GDM1 (cell line): Measurements from ENCODE around the gene CDK5RAP1.
A peak's percentile ranks its signal among the peaks of the same experiment; 100 is the strongest.
"Not testable (repeated sequence)": the region's sequence is repeated elsewhere in the genome, so short reads cannot be mapped to it uniquely, and the experiment has no call there.

Experiments used
- DNase-seq: peaks from one replicate; lab custom pipeline; 2025; lab: John Stamatoyannopoulos, UW

Gene CDK5RAP1, protein sequence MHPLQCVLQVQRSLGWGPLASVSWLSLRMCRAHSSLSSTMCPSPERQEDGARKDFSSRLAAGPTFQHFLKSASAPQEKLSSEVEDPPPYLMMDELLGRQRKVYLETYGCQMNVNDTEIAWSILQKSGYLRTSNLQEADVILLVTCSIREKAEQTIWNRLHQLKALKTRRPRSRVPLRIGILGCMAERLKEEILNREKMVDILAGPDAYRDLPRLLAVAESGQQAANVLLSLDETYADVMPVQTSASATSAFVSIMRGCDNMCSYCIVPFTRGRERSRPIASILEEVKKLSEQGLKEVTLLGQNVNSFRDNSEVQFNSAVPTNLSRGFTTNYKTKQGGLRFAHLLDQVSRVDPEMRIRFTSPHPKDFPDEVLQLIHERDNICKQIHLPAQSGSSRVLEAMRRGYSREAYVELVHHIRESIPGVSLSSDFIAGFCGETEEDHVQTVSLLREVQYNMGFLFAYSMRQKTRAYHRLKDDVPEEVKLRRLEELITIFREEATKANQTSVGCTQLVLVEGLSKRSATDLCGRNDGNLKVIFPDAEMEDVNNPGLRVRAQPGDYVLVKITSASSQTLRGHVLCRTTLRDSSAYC

DNA sequence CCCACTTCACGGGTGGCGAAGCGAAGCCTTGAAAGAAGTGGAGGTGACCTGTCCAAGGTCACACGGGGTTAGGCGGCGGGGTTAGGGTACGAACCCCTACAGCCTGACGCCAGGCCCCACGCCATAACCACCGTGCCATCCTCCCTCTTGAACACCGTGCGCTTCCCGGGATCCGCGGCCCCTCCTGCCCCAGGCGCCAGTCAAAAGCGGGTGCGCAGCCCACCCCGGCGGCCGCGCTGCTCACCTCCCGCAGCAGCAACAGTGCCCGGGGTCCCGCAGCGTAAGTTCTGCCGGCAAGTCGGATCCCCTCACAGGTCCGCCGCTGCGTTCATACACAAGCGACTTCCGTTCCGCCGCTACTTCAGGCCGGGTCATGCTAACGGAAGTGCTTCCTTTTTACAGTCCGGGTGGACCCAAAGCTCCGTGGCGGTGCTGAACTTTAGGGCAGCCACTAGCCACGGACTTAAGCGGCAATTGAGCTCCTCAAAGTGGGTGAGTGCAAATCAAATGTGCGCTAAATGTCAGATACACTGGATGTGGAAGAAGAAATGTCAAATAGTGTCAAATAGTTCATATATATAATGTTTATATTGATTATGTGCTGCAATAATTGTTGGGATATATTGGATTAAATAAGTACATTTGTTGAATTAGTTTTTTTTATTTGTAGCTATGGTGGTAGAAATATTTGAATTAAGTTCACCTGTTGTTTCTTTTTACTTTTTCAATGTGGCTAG is at the start of gene CDK5RAP1:
Gene CDK5RAP1, minus strand, starts transcription at position 336 of the 737 bp plus-strand sequence. CDS start 4,455 bp downstream, outside the sequence.
- DNase-seq = peak; percentile 82

DNA sequence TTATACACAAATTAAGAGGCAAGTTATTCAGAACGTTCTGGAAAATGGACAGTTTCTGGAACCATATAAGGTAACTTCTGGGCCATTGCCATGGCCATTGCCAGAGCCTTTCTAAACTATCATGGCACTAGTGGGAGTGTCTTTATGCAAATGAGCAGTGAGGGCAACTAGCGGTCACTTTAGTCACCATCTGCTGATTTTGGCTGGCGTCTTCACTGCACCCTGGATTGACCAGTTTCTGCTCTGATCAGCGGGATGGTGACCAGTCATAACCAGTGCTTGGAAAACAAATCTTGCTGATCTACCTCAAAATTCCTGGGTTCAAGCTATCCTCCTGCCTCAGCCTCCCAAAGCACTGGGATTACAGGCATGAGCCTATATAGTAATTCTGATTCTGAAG is 49.5 kb upstream of the CDK5RAP1 start:
- no peak for DNase-seq

GRCh38 chr20:33445881-33446625 is 44.7 kb upstream of the CDK5RAP1 start:
- no peak for DNase-seq

- no peak for DNase-seq
Measured at GRCh38 chr20:33444797-33445560, 43.7 kb upstream of the CDK5RAP1 start.

- DNase-seq = peak; percentile 87
Measured at GRCh38 chr20:33443512-33444239, 42.4 kb upstream of the CDK5RAP1 start, which contains the start of gene SNTA1. Gene SNTA1 (minus strand): TSS chr20:33443763. CDS start chr20:33443620, 143 bp downstream.

- DNase-seq = no peak
Measured at GRCh38 chr20:33443006-33443511, 41.7 kb upstream of the CDK5RAP1 start.

DNA sequence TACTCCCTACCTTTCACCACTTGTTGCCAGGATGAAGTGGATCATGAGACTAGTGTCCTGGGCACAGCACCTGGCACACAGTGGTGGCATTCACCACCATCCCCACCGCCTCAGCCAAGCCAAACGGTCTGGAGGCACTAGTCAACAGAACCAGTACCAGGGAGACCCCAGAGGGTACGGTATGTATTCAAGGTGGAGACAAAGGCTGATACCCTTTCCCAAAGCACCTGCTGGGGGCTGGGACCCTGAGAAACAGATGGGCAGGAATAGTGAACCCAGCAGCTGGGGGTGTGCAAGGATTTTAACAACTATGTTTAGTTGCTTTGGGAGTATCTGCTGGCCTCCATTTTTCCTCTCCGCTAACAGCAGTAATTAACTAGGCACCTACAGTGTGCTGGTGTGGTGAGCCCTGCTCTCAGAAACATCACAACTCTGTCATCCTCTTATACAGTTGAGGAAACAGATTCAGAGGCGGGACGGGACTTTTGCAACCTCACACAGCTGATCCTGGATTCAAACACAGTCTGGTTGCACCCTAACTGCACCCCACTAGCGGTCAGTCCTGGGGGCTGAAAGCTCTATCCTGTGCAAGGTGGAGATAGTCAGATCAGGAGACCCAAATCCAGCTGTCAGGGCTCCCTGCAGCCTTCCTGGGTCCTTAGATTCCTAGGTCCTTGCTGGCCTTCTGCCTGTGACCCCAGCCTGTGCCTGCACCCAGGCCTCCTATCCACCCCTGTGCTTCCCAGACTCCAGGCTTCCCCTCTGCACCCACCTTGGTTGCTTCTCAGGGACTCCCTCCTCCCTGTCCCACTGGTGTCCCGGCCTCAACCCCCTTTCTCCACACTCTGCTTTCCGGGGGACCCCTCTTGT is 41.1 kb upstream of the CDK5RAP1 start:
- no peak for DNase-seq

- DNase-seq = no peak
Measured at GRCh38 chr20:33441142-33441955, 40.0 kb upstream of the CDK5RAP1 start.

- DNase-seq = not testable (repeated sequence)
Measured at GRCh38 chr20:33440562-33440961, 39.2 kb upstream of the CDK5RAP1 start.

- DNase-seq = no peak
Measured at GRCh38 chr20:33438481-33438880, 37.2 kb upstream of the CDK5RAP1 start.

DNA sequence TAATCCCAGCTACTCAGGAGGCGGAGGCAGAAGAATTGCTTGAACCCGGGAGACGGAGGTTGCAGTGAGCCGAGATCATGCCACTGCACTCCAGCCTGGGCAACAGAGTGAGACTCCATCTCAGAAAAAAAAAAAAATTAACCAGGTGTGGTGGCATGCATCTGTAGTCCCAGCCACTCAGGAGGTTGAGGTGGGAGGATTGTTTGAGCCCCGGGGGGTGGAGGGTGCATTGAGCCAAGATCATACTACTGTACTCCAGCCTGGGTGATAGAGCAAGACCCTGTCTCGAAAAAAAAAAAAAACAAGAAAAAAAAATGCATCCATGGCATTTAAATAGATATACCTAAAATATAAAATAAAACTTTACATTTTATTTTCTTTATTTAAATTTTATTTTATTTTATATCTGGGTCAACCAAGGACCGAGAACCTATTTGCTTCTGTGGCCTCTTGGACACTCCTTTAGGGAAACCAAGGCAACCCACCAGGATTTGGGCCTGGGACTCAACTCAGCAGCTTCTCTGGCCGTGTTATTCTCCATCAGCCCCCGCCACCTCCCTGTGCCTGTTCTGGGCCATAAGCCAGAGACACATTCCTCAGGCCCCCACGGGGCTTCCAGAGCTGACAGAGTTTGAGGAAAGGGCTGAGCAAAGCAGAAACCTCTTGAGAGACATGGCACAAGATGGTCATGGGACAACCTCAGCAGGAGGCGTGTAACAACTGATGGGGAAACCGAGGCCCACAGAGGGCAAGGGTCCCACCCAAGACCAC is 36.0 kb upstream of the CDK5RAP1 start:
- no peak for DNase-seq

DNA sequence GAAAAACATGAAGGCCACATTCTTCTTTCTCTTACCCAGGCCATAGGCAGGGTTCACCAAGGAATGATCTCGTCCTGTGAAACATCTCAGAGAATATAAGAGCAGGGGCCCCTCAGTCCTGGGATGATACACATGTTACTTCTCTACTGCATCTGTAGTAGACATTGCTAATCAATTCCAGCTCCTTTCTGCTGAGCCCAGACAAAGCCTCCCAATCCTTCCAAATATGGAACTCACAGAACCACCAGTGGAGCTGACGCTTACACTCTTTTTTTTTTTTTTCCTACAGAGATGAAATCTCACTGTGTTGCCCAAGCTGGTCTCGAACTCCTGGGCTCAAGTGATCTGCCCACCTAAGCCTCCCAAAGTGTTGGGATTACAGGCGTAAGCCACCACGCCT is 33.1 kb upstream of the CDK5RAP1 start:
- DNase-seq = no peak

- no peak for DNase-seq
Measured at GRCh38 chr20:33433465-33434234, 32.3 kb upstream of the CDK5RAP1 start.

- DNase-seq = no peak
Measured at GRCh38 chr20:33431797-33432381, 30.6 kb upstream of the CDK5RAP1 start.

DNA sequence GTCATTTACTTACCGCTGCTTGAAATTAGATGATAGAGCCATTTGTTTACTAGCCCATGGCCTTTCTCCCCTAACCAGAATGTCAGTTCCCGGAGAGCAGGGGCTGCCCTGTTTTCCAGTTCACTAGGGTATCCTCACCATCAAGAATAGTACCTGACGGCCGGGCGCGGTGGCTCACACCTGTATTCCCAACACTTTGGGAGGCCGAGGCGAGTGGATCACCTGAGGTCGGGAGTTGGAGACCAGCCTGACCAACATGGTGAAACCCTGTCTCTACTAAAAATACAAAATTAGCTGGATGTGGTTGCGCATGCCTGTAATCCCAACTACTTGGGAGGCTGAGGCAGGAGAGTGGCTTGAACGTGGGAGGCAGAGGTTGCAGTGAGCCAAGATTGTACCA is 22.6 kb upstream of the CDK5RAP1 start:
- not testable (repeated sequence) for DNase-seq

DNA sequence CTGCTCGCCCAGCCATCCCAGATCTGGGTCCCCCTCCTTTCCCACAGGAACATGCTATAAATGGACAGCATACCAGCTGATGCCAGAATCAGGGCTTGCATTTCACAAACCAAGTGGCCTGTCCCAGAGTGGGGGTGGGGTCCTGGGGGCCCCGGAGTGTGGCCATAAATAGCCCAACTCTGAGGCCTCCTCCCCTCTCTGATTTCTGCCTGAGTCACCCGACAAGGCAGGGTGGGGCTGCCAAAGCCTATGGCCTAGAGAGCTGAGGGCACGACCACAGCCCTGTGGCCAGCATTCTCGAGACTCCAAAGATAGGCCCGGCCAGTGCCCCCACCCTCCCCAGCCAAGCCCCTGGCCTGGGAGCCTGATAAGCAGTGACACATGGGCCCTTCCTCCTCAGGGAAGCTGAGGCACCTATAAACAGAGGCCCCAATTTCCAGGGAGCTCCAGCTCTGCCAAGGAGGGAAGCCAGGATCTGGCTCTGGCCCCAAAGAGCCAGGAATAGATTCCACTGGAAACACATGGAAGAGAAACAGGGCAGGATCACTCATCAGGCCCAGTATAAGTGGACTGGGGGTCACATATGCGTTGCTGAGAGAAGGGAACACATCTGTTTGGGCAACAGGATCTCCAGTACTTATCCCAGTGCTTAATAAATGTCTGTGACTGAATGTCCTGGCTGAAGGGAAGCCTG is 22.0 kb upstream of the CDK5RAP1 start:
- no peak for DNase-seq
